NCI-H446 (cell line): ENCODE data around the gene NBPF20.
"Not testable (repeated sequence)": the region's sequence is repeated elsewhere in the genome, so short reads cannot be mapped to it uniquely, and the experiment has no call there.

Experiments
- DNase-seq, 2 experiments: peaks; one replicate each; lab custom pipeline; 2025; lab: John Stamatoyannopoulos, UW

NBPF20 gene, protein sequence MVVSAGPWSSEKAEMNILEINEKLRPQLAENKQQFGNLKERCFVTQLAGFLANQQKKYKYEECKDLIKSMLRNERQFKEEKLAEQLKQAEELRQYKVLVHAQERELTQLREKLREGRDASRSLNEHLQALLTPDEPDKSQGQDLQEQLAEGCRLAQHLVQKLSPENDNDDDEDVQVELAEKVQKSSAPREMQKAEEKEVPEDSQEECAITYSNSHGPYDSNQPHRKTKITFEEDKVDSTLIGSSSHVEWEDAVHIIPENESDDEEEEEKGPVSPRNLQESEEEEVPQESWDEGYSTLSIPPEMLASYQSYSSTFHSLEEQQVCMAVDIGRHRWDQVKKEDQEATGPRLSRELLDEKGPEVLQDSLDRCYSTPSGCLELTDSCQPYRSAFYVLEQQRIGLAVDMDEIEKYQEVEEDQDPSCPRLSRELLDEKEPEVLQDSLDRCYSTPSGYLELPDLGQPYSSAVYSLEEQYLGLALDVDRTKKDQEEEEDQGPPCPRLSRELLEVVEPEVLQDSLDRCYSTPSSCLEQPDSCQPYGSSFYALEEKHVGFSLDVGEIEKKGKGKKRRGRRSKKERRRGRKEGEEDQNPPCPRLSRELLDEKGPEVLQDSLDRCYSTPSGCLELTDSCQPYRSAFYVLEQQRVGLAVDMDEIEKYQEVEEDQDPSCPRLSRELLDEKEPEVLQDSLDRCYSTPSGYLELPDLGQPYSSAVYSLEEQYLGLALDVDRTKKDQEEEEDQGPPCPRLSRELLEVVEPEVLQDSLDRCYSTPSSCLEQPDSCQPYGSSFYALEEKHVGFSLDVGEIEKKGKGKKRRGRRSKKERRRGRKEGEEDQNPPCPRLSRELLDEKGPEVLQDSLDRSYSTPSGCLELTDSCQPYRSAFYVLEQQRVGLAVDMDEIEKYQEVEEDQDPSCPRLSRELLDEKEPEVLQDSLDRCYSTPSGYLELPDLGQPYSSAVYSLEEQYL (N-terminal part only)

DNA sequence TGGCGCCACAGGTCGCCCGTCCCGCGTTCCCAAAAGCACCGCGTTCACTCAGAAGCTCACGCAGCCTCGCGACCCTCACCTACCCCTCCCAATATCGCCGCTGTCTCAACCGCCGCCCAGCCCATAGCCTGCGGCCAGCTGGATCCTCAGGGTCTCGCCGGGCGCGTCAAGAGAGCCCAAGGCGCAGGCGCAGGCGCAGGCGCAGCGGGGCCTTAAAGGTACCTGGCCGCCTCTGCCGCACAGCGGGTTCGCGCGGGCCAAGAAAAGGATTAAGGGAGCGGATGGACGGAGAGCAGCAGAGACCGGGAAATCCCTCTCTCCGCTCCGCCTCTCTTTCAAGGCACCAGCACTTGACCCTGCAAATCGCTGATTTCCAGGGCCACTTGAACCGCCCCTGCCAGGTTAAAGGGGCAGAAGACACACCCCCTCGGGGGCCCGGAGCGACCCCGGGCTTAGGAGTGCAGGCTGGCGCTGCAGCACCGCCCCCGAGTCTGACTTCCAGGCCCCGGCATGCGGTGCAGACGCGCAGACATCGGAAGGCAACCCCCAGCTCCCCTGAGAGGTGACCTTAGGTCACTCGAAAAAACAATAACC is at the start of gene NBPF20:
Gene NBPF20, minus strand, starts transcription at position 168 of the 594 bp plus-strand sequence. CDS start 20,331 bp downstream, outside the sequence.
- peak in 1 of 2 experiments; percentile 80 for DNase-seq

DNA sequence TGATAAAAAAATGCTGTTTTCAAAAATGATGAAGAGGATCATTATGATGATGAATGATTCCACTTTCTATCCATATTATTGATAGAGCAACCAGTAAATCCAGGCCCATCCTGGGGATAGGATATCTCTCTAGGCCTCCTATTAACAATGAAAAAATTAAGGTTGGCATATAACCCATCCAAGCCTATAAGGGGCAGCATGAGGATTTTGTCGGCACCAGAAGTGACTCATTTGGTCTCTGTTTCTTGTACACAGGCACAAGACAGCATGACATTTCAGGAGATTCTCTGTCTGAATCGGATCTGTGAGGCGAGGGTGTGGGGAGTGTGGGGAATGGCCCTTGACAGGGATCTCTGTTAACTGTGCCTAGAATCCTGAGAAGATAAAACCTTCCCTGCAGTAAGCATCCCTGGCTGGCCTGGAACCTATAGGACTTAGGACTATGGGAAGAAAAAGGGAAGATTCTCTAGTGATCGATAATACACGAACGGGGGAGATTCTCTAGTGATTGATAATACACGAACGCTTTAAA is 49.5 kb upstream of the NBPF20 start:
- DNase-seq: not testable (repeated sequence)

DNA sequence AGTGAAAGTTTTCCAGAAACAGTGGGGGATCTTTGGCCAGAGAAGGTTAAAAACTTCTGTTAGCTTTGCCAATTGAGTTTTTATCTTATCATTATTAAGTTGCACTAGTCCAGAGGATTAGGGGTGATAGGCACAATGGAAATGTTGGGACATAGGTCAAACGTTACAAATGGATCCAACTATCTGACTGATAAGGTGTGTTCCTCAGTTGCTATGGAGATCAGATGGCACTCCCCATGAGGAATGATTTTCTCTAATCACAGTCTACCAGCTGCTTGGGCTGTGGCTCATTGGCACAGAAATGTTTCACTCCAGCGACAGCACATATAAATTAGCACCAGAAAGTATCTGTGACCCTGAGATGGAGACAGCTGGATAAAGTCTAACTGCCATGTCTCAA is 47.3 kb upstream of the NBPF20 start:
- DNase-seq: not testable (repeated sequence)

DNA sequence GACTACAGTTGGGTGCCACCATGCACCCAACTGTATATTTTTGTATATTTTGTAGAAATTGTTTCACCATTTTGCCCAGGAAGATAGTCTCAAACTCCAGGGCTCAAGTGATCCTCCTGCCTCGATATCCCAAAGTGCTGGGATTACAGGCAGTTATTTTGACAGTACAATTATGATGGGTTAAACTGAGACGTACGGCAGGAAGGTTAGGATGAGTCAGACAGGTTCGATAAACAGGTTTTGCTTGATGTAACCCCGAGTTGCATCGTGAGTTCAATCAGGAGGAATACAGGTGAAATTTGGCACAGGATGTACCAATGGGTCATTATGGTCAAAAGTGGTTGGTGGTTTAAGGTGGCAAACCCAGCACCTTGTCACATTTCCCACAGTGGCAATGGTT is 46.0 kb upstream of the NBPF20 start:
- DNase-seq: not testable (repeated sequence)

DNA sequence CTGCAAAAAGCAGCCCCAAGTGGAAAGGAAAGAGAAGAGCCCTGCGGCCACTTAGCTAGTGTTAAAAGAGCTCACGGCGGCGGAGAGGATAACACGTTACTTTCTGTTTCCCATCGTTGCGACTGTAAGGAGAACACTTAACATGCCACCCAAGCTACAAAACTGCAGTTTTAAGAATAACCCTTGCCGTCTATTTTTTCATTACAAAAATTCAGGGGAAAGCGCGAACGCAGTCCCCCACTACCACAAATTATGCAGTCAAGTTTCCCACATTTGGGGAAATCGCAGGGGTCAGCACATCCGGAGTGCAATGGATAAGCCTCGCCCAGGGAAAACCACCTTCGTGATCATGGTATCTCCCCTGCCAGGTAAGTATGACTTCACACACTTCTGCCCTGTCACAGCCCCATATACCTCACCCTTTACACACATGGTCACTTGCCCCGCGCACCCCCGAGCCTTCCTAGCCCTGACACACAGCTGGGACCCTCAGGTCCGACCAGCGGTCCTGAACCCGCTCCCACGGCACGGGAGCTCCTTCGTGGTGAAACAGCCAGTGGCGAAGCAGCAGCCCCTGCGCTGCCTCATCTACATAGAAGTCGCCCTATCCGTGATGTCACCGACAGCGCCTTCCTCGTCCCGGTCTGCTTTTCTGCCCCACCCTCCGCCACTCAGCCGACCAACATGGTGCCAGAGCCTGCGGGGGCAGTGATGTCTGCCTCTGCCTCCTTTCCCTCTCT is 40.2 kb upstream of the NBPF20 start:
- DNase-seq: peak; percentile 79 to 91

DNA sequence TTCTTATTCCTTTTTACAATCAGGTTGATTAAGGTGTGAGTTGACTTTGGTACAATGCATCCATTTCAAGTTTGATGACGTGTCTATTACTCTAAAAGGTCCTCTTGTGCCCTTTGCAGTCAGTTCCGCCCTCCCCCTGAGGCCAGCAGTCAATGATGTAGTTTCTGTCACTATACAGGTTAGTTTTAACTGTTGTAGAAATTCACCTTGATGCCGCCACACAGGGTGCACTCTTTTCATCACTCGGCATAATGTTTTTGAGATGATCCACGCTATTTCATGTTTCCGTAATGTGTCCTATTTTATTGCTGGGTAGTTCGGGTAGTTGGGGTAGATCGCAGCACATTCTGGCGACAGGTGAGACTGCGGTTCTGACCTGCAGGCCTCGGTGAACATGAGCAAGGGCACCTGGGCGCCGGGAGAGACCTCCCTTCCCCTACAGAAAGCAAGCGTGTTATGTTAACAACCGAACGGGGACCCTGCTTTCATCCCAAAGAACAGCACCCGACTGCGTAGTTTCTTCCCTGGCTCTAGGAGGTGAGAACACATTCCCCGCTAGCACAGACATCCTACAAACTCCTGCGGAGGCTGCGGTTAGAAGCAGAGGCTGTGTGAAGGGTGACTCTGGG is 39.4 kb upstream of the NBPF20 start:
- DNase-seq: not testable (repeated sequence)

DNA sequence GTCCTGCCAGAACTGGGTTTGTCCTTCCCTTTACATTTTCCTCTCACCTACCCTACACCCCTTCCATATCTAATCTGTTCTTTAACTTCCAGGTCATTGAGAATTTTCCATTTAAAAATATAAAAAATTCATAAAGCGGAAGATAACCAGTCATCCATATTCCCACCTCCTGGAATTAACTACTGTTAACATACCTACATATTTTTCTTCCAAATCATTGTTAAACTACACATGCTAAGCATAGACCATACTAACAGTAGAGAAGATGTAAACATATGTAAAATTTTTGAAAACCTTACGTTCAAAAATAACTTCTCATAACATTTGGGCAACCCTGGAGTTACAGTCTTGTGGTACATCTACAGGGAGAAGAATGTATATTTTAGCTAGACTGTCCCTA is 38.6 kb upstream of the NBPF20 start:
- DNase-seq: not testable (repeated sequence)

DNA sequence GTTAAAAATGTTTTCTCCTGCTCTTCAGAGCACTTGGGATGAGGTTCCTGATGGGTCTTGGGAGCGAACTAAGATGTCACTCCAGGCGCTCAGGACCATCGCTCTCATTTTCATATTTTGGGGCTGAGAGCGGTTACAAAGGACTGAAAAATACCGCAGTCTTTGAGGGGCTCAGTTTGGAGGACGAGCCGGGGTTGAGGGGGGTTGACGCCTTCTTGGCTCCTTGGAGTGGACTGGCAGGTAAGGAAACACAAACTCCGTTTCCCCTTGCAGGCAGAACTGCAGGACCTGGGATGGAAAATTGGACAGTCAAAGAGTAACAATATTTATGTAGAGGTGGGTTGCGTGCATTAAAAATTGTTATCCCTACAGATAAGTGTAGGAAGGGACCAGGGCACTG is 35.3 kb upstream of the NBPF20 start:
- DNase-seq: not testable (repeated sequence)

DNA sequence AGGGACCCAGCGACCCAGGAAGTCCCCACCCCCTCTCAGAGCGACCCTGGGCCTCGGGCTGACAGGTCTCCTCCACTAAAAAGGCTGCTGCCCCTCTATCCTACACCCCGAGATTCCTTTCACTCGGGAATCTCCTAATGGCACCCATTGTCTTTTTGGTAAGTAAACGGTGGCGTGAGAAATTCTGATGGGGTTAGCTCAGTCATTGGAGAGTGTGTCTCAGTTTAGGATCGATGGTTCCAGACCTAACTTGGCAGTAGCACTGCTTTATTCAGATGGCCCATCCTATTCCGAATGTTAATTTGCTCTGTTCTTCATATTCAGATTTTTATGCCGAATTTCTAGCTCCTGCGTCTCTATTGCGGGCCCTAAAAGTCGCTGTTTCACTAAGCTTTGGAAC is 34.6 kb upstream of the NBPF20 start:
- DNase-seq: not testable (repeated sequence)

DNA sequence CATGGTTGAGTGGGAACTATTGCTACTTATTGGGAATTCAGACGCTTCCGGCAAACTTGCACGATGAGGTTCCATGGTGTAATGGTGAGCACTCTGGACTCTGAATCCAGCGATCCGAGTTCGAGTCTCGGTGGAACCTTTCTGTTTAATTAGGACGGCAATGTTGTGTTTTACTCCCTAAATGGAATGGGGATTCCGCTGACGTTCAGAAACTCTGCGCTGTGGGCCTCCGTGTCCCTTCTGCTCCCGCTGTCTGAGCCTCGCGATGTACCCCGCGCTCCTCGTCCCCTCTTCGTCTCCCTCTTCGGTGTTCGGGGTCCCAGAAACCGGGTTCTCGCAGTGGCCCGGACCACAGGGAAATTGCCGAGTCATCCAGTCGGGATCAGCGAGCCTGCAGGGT is 34.2 kb upstream of the NBPF20 start:
- not testable (repeated sequence) for DNase-seq

DNA sequence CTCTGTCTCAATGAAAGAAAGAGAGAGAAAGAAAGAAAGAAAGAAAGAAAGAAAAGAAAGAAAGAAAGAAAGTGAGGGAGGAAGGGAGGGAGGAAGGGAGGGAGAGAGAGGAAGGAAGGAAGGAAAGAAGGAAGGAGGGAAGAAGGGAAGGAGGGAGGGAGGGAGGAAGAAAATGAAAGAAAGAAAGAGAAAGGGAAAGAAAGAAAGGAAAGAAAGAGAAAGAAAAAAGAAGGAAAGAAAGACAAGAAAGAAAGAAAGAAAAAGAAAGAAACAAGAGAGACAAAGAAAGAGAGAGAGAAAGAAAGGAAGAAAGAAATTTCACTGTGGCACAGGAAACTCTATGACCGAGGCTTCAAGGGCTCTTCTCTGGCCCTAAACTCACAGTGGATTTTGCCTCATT is 33.7 kb upstream of the NBPF20 start:
- DNase-seq: not testable (repeated sequence)

DNA sequence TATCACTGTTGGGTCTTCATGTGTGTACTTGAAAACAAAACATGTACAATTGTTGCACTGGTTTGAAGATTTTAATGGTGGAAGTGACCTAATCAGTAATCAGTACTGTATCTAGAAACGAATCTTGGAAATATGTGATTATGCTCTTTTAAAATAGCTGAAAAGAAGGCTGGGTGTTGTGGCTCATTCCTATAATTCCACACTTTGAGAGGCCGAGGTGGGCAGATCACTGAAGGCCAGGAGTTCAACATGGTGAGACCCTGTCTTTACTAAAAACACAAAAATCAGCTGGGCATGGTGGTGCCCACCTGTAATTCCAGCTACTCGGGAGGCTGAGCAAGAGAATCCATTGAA is 29.4 kb upstream of the NBPF20 start:
- DNase-seq: not testable (repeated sequence)

DNA sequence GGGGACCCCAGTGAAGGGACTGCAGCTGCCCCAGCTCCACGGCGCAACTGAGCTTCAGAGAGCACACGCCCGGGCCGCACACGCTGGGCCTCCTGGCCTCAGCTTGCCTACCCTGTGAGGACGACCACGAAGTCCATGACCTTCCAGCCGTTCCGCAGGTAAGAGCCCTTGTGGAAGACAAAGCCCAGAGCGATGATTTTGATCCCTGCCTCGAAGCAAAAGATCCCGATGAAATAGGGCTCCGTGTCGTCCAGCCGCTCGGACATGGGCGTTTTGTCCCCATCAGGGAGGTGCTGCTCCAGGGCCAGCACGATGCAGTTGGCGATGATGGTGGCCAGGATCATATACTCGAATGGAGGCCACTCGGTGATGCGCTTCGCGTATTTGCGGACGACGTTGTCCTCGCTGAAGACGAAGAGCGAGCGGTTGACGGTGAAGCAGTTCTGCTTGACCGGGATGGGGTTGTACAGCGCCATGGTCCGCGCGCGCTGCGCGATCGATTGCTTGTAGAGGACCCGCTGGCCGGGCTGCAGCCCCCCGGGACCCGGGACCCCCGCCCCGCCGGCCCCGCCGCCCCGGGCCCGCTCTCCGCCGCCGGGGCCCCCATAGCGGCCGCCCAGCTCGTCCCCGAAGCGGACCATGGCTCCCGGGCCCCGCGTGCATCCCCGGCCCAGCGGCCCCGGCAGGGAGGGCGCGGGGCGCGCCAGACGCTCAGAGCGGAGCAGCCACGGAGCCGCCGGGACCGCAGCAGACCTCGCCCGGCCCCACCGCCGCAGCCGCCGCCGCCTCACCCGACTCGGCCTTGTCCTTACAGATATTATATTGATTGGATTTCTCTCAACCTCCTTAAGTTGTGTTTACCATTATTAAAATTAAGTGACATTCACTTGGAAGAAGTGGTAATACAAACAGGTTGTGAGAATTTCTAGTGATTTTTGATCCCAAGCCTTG is 28.7 kb upstream of the NBPF20 start:
- not testable (repeated sequence) for DNase-seq

DNA sequence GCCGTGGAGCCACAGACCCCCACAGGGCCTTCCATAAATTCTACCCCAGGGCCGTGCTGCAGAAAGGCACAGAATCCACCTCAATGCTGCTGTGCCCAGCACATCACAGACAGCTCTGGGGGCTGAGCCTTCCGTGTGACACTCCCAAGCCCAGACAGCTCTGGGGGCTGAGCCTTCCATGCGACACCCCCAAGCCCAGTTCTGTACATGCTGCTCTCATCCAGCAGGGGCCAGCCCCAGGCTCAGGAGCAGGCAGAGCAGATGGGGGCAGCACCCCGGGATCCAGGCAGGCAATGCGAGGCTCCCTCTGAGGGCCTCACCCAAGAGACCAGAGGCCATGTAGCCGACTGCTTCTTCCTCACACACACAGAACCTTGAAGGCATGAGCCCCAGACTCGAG is 27.1 kb upstream of the NBPF20 start:
- DNase-seq: not testable (repeated sequence)

DNA sequence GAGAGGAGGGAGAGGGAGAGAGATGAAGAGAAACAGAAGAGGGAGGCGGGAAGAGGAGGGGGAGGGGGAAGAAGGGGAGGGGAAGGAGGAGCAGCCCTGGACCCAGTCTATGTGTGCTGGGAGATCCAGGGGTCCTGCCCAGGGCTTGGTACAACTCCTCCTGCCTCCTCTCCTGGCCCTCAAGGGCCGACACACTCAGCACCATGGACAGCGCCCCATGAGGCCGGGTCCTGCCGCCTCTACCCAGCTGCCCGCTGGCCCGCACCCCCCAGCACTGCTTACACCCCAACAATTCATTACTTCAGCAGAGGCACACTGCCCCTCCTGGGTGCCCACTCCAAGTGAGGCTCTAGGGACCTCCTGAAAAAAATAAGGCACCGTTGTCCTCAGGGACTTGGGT is 26.5 kb upstream of the NBPF20 start:
- not testable (repeated sequence) for DNase-seq

DNA sequence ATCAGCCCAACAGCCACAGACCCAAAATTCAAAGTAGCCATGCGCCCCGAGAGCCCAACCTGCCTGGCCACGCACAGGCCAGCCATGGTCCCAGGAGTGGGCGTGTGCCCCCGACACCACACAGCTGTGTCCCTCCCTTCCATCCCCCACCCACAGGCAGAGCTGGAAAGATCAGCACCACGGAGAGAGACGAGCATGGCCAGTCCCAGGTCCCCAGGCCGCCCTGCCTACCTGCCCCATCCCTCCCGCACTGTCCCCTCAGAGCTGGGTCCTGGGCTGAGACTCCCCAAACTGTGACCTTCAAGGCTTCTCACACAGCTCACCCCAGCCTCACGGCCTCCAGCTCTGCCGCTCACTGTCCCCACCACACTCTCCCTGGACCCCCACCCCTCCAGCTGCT is 19.8 kb upstream of the NBPF20 start:
- not testable (repeated sequence) for DNase-seq

DNA sequence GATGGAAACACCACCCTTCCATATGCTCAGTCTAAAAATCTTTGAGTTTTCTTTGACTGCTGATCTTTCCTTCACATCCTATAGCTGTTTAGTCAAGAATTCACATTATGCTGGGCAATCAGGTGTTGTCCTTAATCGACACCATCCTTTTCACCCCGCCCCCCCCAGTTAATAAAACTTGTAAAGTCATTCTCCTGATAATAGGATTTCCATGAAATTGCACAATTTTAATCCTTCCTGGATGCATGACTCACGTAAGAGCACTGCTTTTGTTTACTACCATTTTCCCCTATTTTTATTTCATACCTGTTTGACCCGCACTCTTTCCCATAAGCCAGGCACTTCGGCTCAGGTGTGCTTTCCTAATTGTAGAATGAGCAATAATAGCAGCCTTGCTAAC is 16.9 kb upstream of the NBPF20 start:
- DNase-seq: not testable (repeated sequence)

DNA sequence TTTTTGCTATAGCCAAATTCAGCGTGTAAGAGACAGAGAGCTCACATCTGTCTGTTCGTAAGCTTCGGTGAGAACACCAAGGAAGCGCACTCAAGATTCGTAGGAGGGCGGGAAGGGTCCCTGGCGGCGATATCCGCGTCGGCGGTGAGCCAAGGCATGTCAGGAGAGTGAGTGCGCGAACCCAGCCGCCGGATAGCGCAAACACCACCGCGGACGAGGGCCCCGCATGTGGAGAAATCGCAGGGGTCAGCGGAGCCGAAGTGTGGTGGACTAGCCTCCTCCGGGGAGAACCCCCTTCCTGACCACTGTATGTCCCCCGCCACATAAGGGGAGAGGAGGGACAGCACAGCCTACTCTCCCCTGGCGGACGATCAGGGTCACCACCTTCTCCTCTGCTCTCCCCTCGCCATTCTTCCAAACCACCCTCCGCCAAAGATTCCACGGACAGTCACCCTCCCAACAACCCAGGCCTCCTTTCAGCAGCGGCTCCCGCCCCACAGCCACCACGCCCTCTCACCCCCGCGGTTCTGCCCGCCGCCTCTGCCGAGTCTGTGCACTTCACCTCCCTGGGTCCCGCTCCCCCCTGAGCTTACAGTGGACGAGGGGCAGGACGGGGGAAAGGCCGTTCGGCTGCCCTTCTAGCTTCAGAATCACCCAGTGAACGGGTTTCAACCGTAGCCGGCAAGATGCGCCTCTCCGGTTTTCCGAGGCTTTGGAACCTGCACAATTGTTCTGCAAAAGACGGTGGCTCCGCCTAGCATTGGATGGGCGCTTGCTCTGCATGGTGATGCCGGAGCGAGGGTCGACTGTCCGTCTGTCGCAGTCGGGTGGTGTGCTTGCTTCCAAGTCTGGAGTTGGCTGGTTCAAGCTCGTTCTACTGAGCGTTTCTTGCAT is 6.2 kb upstream of the NBPF20 start:
- DNase-seq: not testable (repeated sequence)

DNA sequence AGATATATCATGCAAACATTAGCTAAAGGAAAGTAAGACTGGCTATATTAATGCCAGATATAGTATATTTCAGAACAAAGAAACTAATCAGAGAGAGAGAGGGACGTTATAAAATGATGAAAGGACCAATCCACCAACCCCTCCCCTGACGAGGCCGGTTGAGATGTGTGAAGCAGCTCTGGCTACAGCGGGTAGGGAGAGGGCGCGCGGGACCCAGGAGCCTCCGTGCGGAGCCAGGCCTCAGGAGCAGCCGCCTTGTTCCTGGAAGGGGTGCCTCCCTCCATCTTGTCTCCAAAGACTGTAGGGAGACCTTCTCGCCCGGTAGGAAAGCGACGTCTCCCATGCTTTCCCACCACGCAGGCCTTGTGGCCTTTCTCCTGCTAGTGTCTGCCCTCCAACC is 5.4 kb upstream of the NBPF20 start:
- not testable (repeated sequence) for DNase-seq
